Skeletal muscle satellite cell (primary cell): Measurements from ENCODE around the gene MAP1LC3B.
A peak's percentile ranks its signal among the peaks of the same experiment; 100 is the strongest.

ENCODE experiments used
- H3K27me3 ChIP-seq: 2 replicates; pipeline ENCODE4 v1.7.0; 2013; ENCODE audit warnings: low read length; ENCODE audit not compliant: control insufficient read depth, insufficient read depth
- H3K36me3 ChIP-seq: 2 replicates; pipeline ENCODE4 v1.7.0; 2013; ENCODE audit warnings: mild to moderate bottlenecking, control low read depth, low read length; ENCODE audit not compliant: insufficient read depth
- H3K4me1 ChIP-seq: 2 replicates; pipeline ENCODE4 v1.7.0; 2013; ENCODE audit warnings: low read length; ENCODE audit not compliant: control insufficient read depth, insufficient read depth
- H3K4me2 ChIP-seq: 2 replicates; pipeline ENCODE4 v1.7.0; 2013; ENCODE audit warnings: mild to moderate bottlenecking, low read length
- H3K4me3 ChIP-seq: 2 replicates; pipeline ENCODE4 v1.7.0; 2013; ENCODE audit warnings: low read length
- H3K9ac ChIP-seq: 2 replicates; pipeline ENCODE4 v1.7.0; 2013; ENCODE audit warnings: mild to moderate bottlenecking, low read depth, low read length, moderate library complexity
- H3K9me3 ChIP-seq: replicated peaks from 2 replicates; pipeline ENCODE4 v1.7.0; 2013; ENCODE audit warnings: mild to moderate bottlenecking, control low read depth, low read length

Gene MAP1LC3B

DNA sequence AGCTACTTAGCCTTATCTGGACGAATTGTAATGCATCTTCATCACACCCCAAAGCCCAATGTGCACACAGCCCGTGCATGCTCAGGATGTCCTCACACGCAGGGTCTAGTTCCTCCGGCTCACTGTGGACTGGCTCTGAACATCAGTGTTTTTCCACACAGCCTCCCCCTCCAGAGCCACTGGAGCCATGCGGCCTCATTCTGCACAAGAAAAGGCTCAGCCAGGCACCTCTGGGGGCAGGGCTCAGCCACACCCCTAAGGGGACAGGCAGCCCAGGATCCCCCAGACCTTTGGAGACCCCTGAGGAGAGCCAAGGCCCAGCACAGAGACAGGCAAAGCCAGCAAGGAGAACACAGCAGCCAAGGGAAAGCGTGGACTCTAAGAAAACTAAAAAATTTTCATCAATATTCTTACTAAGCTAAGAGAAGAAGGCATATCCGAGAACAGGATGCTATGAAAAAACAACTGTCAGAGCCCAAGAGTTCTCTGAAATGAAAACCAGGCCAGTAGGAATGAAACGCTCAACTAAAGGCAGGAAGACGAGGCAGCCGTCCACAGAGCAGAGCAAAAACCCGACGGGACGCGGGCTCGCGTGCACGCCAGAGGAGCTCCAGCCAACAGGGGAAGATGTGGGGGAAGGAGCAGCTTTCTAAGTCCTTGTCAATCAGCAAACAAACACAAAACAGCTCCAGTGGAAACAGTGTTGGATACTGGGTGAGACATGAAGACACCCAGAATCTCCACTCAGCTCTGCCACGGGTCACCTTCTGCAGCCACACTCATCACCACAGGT lies 34.5 kb downstream of the MAP1LC3B start:
- no peak overlapping the region for H3K4me3 ChIP-seq
- peaks cover 2% of the 10 kb centered on the region for H3K4me1 ChIP-seq
- H3K36me3 ChIP-seq: peaks cover 31% of the 10 kb centered on the region
- H3K4me2 ChIP-seq: no peak overlapping the region
- no peaks in the 10 kb centered on the region for H3K9me3 ChIP-seq
- H3K9ac ChIP-seq: no peak overlapping the region
- no peaks in the 10 kb centered on the region for H3K27me3 ChIP-seq

GRCh38 chr16:87431926-87432325 lies 39.8 kb downstream of the MAP1LC3B start:
- no peak overlapping the region for H3K4me3 ChIP-seq
- H3K4me2 ChIP-seq: no peak overlapping the region
- peaks cover 31% of the 10 kb centered on the region for H3K4me1 ChIP-seq
- peaks cover 7% of the 10 kb centered on the region for H3K36me3 ChIP-seq
- H3K27me3 ChIP-seq: no peaks in the 10 kb centered on the region
- no peaks in the 10 kb centered on the region for H3K9me3 ChIP-seq
- no peak overlapping the region for H3K9ac ChIP-seq

DNA sequence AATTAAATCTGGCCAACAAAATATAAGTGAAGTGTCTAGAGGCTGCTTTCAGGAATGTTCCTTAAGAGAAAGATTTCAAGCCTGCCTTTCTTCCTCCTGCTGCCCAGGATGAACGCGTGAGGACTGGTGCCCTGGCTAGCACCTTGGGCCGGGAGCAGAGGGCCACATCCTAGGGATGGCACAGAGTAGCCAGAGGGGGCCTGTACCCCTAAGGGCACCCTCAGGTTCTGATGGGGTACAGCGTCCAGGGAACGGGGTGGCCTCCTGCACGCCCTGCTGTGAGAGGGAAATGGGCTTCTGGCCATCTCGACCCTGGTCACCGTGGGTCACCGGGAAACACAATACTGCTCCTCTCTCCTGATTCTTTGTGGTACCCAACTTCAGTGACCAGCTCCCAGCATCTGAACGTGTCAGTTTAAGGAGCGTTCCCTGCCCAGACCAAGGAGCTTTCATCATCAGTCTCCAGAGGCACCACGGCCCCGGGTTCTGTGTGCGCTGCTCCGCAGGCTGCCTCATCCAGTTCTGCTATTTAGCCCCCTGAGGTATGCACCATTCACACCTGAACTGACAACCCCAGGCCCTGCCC lies 40.3 kb downstream of the MAP1LC3B start:
- peaks cover 7% of the 10 kb centered on the region for H3K36me3 ChIP-seq
- no peak overlapping the region for H3K9ac ChIP-seq

DNA sequence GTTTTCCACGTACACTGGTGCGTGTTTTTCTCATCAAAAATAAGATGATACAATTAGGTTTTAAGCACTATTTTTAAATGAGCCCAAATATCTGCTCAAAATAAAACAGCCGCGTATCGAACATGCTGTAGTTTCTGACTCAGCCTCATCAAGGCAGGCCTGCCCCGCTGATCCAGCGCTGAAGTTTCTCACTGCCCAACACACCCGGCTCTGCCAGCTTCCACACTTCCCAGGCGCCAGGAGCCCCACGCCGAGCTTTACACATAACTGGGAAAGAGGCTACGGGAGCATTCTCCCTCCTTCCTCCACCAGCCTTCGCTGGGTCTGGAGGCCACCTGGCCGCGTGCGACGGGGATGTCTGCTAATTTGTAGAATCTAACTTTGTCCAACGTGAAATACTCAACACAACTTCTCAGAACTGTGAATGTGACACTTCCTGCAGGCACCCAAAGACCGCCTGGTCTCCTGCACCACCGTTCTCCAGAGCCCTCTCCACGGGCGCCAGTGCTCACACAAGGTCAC lies 42.1 kb downstream of the MAP1LC3B start:
- Histone ChIP-seq H3K36me3 (peaks cover 9% of the 10 kb centered on the region), H3K9me3 (no peaks in the 10 kb centered on the region), H3K4me1 (peaks cover 32% of the 10 kb centered on the region), H3K9ac (no peak overlapping the region), H3K27me3 (no peaks in the 10 kb centered on the region), H3K4me2 (no peak overlapping the region), H3K4me3 (no peak overlapping the region)

More for the DNA sequence above, 40.3 kb downstream of the MAP1LC3B start:
- no peaks in the 10 kb centered on the region for H3K27me3 ChIP-seq
- no peak overlapping the region for H3K4me3 ChIP-seq
- H3K9me3 ChIP-seq: no peaks in the 10 kb centered on the region
- H3K4me1 ChIP-seq: peaks cover 32% of the 10 kb centered on the region
- no peak overlapping the region for H3K4me2 ChIP-seq

GRCh38 chr16:87435372-87436224 lies 43.5 kb downstream of the MAP1LC3B start:
- Histone ChIP-seq H3K9ac (peak overlapping the region; percentile 64), H3K4me3 (peak overlapping the region; percentile 10), H3K9me3 (no peaks in the 10 kb centered on the region), H3K36me3 (peaks cover 5% of the 10 kb centered on the region), H3K4me2 (peak overlapping the region; percentile 81), H3K27me3 (no peaks in the 10 kb centered on the region), H3K4me1 (peaks cover 32% of the 10 kb centered on the region)

GRCh38 chr16:87436225-87437172 lies 44.4 kb downstream of the MAP1LC3B start:
- Histone ChIP-seq H3K9ac (peak overlapping the region; percentile 64), H3K36me3 (peaks cover 5% of the 10 kb centered on the region), H3K27me3 (no peaks in the 10 kb centered on the region), H3K4me2 (peak overlapping the region; percentile 81), H3K4me1 (peaks cover 31% of the 10 kb centered on the region), H3K4me3 (peak overlapping the region; percentile 51), H3K9me3 (no peaks in the 10 kb centered on the region)

DNA sequence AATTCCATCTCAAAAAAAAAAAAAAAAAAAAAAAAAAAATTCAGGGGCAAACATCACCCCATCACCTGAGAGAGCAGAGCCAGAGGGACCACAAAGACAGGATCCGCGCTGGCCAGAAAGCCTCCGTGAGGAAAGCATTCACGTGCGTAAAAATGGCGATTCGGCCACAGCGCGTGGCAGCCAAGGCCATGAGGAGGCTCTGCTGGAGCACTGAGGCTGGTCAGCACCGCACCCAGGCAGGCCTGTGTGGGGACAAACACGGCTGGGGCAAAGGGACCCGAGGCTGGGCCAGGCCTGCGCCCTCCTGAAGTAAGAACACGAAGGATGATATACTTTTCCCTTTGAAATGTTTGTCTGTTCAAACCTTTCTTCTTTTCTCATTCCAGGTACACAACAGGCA lies 45.2 kb downstream of the MAP1LC3B start:
- H3K4me3 ChIP-seq: no peak overlapping the region

DNA sequence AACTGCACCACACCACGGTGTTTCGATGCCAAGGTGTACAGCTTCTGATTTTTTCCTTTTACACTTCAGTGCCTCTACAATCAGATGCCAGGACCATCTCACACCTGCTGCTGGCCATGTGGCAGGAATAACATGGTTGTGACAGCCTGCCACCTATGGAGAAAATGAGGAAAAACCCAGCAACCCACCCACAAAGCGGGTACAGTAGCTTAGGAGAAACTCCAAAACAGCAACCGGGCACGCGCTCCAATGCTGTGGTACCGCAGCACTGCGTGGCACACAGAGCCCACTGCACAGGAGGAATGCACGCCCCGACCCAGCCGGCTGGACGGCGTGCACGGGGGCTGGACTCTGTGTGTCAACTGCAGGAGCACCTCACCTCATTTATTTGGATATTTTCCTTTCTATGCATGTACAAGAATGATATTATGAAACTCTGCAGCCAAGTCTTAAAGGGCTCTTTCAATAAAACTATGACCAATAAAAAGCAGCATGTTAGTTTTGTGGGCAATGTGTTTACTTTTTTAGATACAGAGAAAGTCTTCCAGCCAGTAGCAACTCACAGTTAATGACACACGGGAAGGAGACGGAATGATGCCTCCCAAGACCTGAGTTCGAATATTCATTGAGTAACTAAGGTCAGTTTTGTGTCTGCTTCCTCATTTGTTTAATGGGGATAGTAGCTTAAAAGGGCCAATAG lies 45.9 kb downstream of the MAP1LC3B start:
- no peaks in the 10 kb centered on the region for H3K27me3 ChIP-seq
- no peak overlapping the region for H3K4me2 ChIP-seq
- no peak overlapping the region for H3K9ac ChIP-seq
- H3K4me1 ChIP-seq: peaks cover 28% of the 10 kb centered on the region
- no peaks in the 10 kb centered on the region for H3K9me3 ChIP-seq
- peaks cover 5% of the 10 kb centered on the region for H3K36me3 ChIP-seq
- no peak overlapping the region for H3K4me3 ChIP-seq

More for the DNA sequence above, 45.2 kb downstream of the MAP1LC3B start:
- Histone ChIP-seq H3K4me1 (peaks cover 28% of the 10 kb centered on the region), H3K9ac (no peak overlapping the region), H3K36me3 (peaks cover 5% of the 10 kb centered on the region), H3K4me2 (no peak overlapping the region), H3K9me3 (no peaks in the 10 kb centered on the region), H3K27me3 (no peaks in the 10 kb centered on the region)

- Histone ChIP-seq H3K36me3 (peaks cover 2% of the 10 kb centered on the region), H3K4me2 (no peak overlapping the region), H3K27me3 (no peaks in the 10 kb centered on the region), H3K9ac (no peak overlapping the region), H3K4me3 (no peak overlapping the region), H3K4me1 (peaks cover 28% of the 10 kb centered on the region), H3K9me3 (no peaks in the 10 kb centered on the region)
These were observed 46.5 kb downstream of the MAP1LC3B start for GRCh38 chr16:87438611-87438985.

DNA sequence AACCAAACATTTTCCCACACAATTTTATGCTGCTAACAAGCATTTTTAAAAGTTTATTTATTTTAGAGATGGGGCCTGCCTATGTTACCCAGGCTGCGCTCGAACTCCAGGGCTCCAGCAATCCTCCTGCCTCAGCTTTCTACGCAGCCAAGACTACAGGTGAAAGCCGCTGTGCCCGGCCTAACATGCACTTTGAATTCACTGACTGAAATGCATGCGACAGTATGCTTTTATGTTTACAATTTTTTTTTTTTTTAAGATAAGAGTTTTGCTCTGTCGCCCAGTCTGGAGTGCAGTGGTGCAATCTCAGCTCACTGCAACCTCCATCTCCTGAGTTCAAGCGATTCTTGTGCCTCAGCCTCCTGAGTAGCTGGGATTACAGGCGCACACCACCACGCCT lies 47.8 kb downstream of the MAP1LC3B start:
- no peak overlapping the region for H3K9ac ChIP-seq
- H3K9me3 ChIP-seq: no peaks in the 10 kb centered on the region
- no peaks in the 10 kb centered on the region for H3K27me3 ChIP-seq
- no peak overlapping the region for H3K4me3 ChIP-seq
- no peak overlapping the region for H3K4me2 ChIP-seq
- peaks cover 8% of the 10 kb centered on the region for H3K36me3 ChIP-seq
- H3K4me1 ChIP-seq: peaks cover 28% of the 10 kb centered on the region
